22Rv1 (cell line): ENCODE data around the gene BIN1.

Source experiments
- H3K27ac ChIP-seq: fragments of 450-650 bp; 2 replicates; pipeline ENCODE4 v1.5.1; 2017
- ZFX ChIP-seq: fragments of 450-650 bp; IDR thresholded peaks from 2 replicates; pipeline ENCODE4 v1.6.1; 2017; ENCODE audit warnings: antibody characterized with exemption, borderline replicate concordance
- TF ChIP-seq, protein P1 (sequence below): fragments of 450-650 bp; IDR thresholded peaks from 2 replicates; pipeline ENCODE4 v1.5.1; 2017; ENCODE audit warnings: mild to moderate bottlenecking

The BIN1 gene

DNA sequence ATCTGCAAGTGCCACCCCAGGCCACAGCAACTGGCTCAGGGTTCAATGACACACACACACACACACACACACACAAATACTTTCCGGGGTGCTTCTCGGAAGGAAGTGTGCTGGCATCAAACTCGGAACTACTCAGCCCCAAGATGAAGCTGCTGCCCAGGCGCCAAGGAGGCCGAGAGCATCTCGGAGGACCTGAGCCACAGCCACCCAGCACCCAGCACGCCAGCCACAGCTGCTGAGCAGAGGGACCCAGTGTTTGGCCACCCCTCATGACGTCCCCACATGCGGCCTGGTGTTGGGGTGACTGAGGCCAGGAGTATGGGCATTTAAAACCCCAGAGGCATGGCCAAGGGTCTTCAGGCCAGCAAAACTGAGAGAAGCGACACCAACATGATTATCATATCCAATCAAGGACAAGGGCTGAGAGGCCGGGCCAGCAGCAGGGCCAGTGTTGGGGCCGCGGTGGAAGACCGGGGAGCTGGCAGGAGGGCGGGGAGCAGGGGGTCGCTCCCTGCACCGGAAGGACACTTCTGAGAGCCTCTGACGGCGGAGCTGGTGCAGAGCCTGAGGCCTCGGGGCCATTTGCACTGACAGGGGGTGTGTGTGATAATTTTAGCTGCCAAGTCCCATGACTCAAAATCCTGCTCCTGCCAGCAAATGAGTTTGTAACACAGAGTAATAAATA is 61.8 kb downstream of the BIN1 start:
- TF ChIP-seq, protein P1, sequence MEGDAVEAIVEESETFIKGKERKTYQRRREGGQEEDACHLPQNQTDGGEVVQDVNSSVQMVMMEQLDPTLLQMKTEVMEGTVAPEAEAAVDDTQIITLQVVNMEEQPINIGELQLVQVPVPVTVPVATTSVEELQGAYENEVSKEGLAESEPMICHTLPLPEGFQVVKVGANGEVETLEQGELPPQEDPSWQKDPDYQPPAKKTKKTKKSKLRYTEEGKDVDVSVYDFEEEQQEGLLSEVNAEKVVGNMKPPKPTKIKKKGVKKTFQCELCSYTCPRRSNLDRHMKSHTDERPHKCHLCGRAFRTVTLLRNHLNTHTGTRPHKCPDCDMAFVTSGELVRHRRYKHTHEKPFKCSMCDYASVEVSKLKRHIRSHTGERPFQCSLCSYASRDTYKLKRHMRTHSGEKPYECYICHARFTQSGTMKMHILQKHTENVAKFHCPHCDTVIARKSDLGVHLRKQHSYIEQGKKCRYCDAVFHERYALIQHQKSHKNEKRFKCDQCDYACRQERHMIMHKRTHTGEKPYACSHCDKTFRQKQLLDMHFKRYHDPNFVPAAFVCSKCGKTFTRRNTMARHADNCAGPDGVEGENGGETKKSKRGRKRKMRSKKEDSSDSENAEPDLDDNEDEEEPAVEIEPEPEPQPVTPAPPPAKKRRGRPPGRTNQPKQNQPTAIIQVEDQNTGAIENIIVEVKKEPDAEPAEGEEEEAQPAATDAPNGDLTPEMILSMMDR, result no peak
- TF ChIP-seq ZFX, result no peak
- H3K27ac ChIP-seq, result no peak overlapping the region

DNA sequence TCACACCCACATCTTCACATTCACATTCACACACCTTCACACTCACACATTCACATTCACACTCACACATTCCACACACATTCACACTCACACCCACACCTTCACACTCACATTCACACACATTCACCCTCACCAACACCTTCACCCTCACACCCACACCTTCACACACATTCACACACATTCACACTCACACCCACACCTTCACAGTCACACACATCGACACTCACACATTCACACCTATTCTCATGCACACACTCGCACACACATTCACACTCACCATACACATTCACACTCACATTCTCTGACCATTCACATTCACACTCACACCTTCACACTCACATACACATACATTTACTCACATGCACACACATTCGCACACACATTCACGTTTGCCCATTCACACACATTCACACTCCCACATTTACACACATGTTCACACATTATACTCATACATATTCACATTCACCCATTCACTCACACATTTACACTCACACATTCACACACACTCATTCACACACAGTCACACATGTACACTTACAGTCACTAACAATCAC is 62.7 kb downstream of the BIN1 start:
- H3K27ac ChIP-seq, result no peak overlapping the region

DNA sequence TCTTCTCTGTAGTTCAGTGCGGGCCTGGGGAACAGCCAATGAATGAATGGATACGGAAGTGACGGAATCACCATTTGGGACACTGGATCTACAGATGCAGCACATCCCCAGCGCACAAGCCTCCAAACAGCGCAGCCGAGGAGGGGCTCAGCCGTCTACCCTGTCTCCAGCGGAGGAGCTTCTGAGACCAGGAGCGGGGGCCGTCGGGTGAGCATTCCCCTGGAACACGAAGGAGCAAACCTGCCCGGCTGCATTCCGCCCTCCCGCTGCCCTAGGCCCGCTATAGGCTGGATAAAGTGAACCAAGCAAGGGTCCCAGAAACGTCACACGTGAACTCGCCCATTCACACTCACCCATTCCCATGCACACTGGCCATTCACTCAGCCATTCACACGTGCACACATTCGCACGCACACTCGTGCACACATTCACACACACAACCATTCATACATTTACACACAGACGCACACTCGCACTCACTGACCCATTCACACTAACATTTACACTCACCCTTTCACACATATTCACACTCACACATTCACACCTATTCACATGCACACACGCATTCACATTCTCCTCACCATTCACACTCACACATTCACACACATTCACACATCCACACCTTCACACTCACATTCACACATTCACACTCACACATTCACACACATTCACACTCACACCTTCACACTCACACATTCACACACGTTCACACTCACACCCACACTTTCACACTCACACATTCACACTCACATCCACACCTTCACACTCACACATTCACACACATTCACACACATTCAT is 63.4 kb downstream of the BIN1 start:
- TF ChIP-seq, protein P1, result no peak
- TF ChIP-seq ZFX, result no peak
- H3K27ac ChIP-seq, result no peak overlapping the region

More for the DNA sequence above, 62.7 kb downstream of the BIN1 start:
- TF ChIP-seq, protein P1, result no peak
- no peak for TF ChIP-seq ZFX

DNA sequence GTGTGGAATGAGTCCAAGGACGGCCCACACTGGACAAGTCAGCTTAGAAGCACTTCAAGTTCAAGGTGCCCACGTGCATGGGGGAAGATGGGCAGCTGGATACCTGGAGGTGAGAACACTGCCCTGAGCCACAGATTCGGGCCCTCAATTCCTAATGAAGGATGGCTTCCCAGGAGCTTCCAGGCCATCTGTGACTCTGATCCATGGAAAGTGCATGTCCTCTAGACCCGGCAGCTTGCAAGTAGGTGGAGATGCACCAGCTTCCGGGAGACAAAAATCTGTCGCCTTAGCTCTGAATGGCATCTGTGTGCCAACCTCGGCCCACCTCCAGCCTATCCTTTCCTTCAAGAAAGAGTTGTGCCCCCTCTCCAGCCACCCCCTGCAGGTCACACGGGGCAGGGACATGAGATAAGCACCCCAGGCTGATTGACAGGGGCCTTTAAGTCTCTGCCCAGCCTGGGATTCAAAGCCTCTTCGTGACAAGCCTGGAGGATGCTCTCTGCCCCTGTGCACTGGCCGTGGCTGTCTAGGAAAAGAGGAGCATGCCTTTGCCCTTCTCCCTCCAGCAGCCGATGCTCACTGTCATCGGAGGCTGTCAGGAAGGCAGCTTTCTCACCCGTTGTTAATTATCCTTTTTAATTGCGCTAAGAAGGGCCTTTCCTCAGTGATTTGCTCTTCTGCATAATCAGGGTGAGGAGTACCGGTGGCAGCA is 65.5 kb downstream of the BIN1 start:
- H3K27ac ChIP-seq, result no peak overlapping the region
- TF ChIP-seq, protein P1, result no peak
- no peak for TF ChIP-seq ZFX

DNA sequence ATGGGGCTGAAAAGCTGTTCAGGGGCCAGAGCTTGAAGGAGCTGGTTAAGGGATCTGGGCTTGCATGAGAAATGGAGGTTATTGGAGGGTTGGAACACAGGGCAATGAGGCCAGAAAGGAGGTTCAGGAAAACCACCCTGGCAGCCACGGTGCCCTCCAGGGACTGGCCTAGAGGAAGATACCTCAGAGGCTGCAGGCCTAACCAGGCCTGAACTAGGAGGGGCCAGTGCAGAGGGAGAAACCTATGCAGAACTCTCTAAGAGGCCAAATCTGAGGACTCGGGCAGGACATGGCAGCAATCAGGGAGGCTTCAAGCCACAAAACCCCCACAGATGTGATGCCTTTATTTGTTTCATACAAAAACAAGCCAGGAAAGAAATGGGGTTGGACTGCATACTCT is 66.8 kb downstream of the BIN1 start:
- H3K27ac ChIP-seq, result no peak overlapping the region
- no peak for TF ChIP-seq ZFX
- TF ChIP-seq, protein P1, result no peak

DNA sequence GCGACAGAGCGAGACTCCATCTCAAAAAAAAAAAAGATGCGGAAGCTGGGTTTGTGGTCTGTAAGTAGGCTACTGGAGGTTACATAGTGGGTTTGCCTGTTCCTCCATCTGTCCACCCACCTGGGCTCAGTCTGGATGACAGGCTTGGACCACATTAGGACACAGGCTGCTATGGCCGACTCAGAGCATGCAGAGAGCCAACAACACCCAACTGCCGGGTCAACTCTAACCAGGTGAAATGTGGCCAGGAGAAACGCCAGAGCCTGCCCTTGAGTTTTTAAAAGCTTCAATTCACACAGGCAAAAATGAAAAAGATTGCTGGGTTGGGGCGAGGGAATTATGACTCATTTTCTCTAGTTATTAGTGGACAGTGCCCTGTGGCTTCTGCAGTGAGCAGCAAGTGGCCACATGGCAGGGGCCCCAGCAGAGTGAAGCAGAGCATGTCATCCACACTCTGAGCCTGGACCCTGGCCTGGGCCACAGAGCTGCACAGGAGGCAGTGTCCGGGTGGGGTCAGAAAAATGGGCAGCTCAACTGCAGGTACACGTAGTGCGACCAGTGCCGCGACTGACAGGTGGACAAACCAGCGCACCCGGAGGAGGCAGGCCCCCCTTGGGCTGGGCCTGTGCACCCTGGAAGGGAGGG is 67.4 kb downstream of the BIN1 start:
- no peak overlapping the region for H3K27ac ChIP-seq
- TF ChIP-seq, protein P1, result no peak
- no peak for TF ChIP-seq ZFX
